Measurements from ENCODE around the gene RMC1. TPM values are rescaled to one million over a fixed set of nuclear protein-coding genes. Genes with fewer than 3 reads are reported as not detected.

Gene RMC1
- total and polyA plus RNA-seq, 2 of the 13 experiments (the other 11 are each of a cell fraction or from before 2014, with no cell fraction given), result 9.4 to 19.5 TPM

- peak; percentile 53; the same call in 1 of the 2 replicates for TF ChIP-seq ARID5B (CRISPR knock-in tag; IDR thresholded peaks at IDR 0.05)
- TF ChIP-seq ZNF234 (CRISPR knock-in tag; conservative IDR thresholded peaks at IDR 0.05), result peak; percentile 71; the same call in 1 of the 2 replicates
- no peak for TF ChIP-seq ZNF207 (IDR thresholded peaks at IDR 0.05; ENCODE audit: borderline replicate concordance)
- peak; percentile 68 for TF ChIP-seq ZNF124 (CRISPR knock-in tag; IDR thresholded peaks at IDR 0.05)
- TF ChIP-seq KDM4B (CRISPR knock-in tag; IDR thresholded peaks at IDR 0.05), result 0 out of 2 replicates have a peak, but pooled peaks have one; percentile 67
- TF ChIP-seq RORA (CRISPR knock-in tag; IDR thresholded peaks at IDR 0.05), result no peak
- no peak for TF ChIP-seq RELA (CRISPR knock-in tag; IDR thresholded peaks at IDR 0.05)
- peak; percentile 88 for TF ChIP-seq RBFOX2 (IDR thresholded peaks at IDR 0.05; ENCODE audit: low read depth, low read length)
- TF ChIP-seq TFDP1 (CRISPR knock-in tag; IDR thresholded peaks at IDR 0.05; ENCODE audit: borderline replicate concordance), result no peak
- no peak for TF ChIP-seq BCL6 (CRISPR knock-in tag; IDR thresholded peaks at IDR 0.05)
- TF ChIP-seq GPN1 (CRISPR knock-in tag; IDR thresholded peaks at IDR 0.05; ENCODE audit: borderline replicate concordance), result peak; percentile 65; the same call in 1 of the 2 replicates
- peak; percentile 54; the same call in 1 of the 2 replicates for TF ChIP-seq TFDP2 (CRISPR knock-in tag; IDR thresholded peaks at IDR 0.05)
- peak; percentile 90 for TF ChIP-seq ZFY (CRISPR knock-in tag; IDR thresholded peaks at IDR 0.05)
- no peak for TF ChIP-seq REST (IDR thresholded peaks at IDR 0.05; ENCODE audit: borderline replicate concordance in 1 of 2, low read depth in 1 of 2, low read length in 2 of 2)
- TF ChIP-seq SKIL (CRISPR knock-in tag; IDR thresholded peaks at IDR 0.05; ENCODE audit: borderline replicate concordance), result peak; percentile 37; the same call in 1 of the 2 replicates
- TF ChIP-seq ZNF768 (CRISPR knock-in tag; IDR thresholded peaks at IDR 0.05), result peak; percentile 33; the same call in 1 of the 2 replicates
These were observed at the start of gene RMC1 (continued) for GRCh38 chr18:23503038-23503962.

All from HepG2 (cell line).